ENCODE results near the gene VAPA. TPM values are rescaled to one million over a fixed set of nuclear protein-coding genes. Genes with fewer than 3 reads are reported as not detected.
A peak's percentile ranks its signal among the peaks of the same experiment; 100 is the strongest.

Gene VAPA
- polyA plus RNA-seq, 3 donors, result 106 to 393 (median 334) TPM

- Mint-ChIP-seq H3K4me1 (peaks cover 33% of the 10 kb centered on the region), H3K4me3 (no peak overlapping the region), H3K27me3 (ENCODE audit: low read depth in 3 of 3) (no peaks in the 10 kb centered on the region), H3K27ac (peak overlapping the region in 5 of 7 donors; percentile 49 to 84 (median 70)), H3K36me3 (no peaks in the 10 kb centered on the region), H3K9me3 (peaks cover 0 to 6% (median 0%) of the 10 kb centered on the region in 7 donors)
- no peak for DNase-seq
- H3K36me3 ChIP-seq (replicated peaks in 1 of 2; ENCODE audit: control insufficient read depth in 1 of 2, insufficient read depth in 2 of 2, low read length in 2 of 2), result no peaks in the 10 kb centered on the region
- H3K9ac ChIP-seq (ENCODE audit: insufficient read depth, low read length, poor library complexity, severe bottlenecking), result no peak overlapping the region
- peak overlapping the region in 1 of 2 donors; percentile 53 for H3K27ac ChIP-seq (ENCODE audit: low read depth in 1 of 2, low read length in 2 of 2)
- no peak overlapping the region for H2AFZ ChIP-seq (ENCODE audit: insufficient read depth, low read depth, low read length, poor library complexity, severe bottlenecking)
- TF ChIP-seq, protein P1, sequence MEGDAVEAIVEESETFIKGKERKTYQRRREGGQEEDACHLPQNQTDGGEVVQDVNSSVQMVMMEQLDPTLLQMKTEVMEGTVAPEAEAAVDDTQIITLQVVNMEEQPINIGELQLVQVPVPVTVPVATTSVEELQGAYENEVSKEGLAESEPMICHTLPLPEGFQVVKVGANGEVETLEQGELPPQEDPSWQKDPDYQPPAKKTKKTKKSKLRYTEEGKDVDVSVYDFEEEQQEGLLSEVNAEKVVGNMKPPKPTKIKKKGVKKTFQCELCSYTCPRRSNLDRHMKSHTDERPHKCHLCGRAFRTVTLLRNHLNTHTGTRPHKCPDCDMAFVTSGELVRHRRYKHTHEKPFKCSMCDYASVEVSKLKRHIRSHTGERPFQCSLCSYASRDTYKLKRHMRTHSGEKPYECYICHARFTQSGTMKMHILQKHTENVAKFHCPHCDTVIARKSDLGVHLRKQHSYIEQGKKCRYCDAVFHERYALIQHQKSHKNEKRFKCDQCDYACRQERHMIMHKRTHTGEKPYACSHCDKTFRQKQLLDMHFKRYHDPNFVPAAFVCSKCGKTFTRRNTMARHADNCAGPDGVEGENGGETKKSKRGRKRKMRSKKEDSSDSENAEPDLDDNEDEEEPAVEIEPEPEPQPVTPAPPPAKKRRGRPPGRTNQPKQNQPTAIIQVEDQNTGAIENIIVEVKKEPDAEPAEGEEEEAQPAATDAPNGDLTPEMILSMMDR (IDR thresholded peaks at IDR 0.05), result no peak
- peaks cover 4% of the 10 kb centered on the region for H4K20me1 ChIP-seq (ENCODE audit: insufficient read depth, low read length)
- peaks cover 0 to 4% of the 10 kb centered on the region in 2 donors for H3K9me3 ChIP-seq (replicated peaks in 1 of 2; ENCODE audit: control insufficient read depth in 1 of 2, insufficient read depth in 1 of 2, low read length in 2 of 2)
- H3K79me2 ChIP-seq (ENCODE audit: insufficient read depth, low read length), result peaks cover 11% of the 10 kb centered on the region
- no peak overlapping the region for H3K4me3 ChIP-seq (replicated peaks in 1 of 3; ENCODE audit: low read depth in 2 of 3, low read length in 3 of 3)
- H3K4me2 ChIP-seq (replicated peaks; ENCODE audit: extremely low read depth, low read length, poor library complexity, severe bottlenecking), result no peak overlapping the region
- intact Hi-C loops (cut with micrococcal nuclease), result loop anchor here (2.0 to 10.0 kb wide), 3 partner anchors 58 to 205 kb away; partner anchors contain the start of gene RAB31 (in 2 of the 2)
- peaks cover 21 to 27% of the 10 kb centered on the region in 2 donors for H3K4me1 ChIP-seq (ENCODE audit: control insufficient read depth in 1 of 2, insufficient read depth in 2 of 2, low read length in 2 of 2)
- no peaks in the 10 kb centered on the region for H3K27me3 ChIP-seq (ENCODE audit: control insufficient read depth in 2 of 2, insufficient read depth in 2 of 2, low read length in 2 of 2)
These were observed 3.7 kb upstream of the VAPA start for GRCh38 chr18:9910071-9910470.

DNA sequence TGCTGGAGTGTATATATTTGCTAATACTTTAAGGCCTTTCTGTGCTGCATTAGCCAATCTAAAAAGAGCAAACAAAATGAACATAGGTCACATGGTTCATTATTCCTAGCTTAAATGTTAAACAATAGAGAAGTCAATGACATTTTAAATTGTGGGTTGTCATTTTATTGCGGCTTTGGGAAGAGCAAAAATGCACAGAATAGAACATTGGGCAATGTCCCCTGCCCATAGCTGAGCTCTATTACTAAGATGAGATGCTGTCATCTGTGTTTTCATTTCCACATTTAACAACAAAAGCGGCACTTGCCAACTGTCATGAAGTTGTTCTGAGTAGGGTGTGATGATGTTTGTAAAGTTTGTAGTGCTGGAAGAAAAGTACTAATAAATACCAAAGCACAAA is 3.2 kb upstream of the VAPA start:
- Mint-ChIP-seq H3K36me3 (no peaks in the 10 kb centered on the region), H3K9me3 (peaks cover 0 to 6% (median 0%) of the 10 kb centered on the region in 7 donors), H3K4me1 (peaks cover 36% of the 10 kb centered on the region), H3K27ac (peak overlapping the region; percentile 51 to 84 (median 70)), H3K27me3 (ENCODE audit: low read depth in 3 of 3) (no peaks in the 10 kb centered on the region), H3K4me3 (no peak overlapping the region)
- H3K4me1 ChIP-seq (ENCODE audit: control insufficient read depth in 1 of 2, insufficient read depth in 2 of 2, low read length in 2 of 2), result peaks cover 22 to 32% of the 10 kb centered on the region in 2 donors
- peaks cover 10% of the 10 kb centered on the region for H4K20me1 ChIP-seq (ENCODE audit: insufficient read depth, low read length)
- peaks cover 17% of the 10 kb centered on the region for H3K79me2 ChIP-seq (ENCODE audit: insufficient read depth, low read length)
- H3K9ac ChIP-seq (ENCODE audit: insufficient read depth, low read length, poor library complexity, severe bottlenecking), result no peak overlapping the region
- WGBS (ENCODE audit: insufficient coverage), result no CpG with 5 or more reads among the region's 2 CpGs
- DNase-seq, result peak; percentile 67 to 79 (median 77)
- H3K4me2 ChIP-seq (replicated peaks; ENCODE audit: extremely low read depth, low read length, poor library complexity, severe bottlenecking), result no peak overlapping the region
- TF ChIP-seq, protein P1 (IDR thresholded peaks at IDR 0.05), result no peak
- intact Hi-C loops (cut with micrococcal nuclease), result loop anchor here (2.0 to 10.0 kb wide), 3 partner anchors 58 to 206 kb away; partner anchors contain the start of gene RAB31 (in 2 of the 2)
- H3K9me3 ChIP-seq (replicated peaks in 1 of 2; ENCODE audit: control insufficient read depth in 1 of 2, insufficient read depth in 1 of 2, low read length in 2 of 2), result peaks cover 0 to 4% of the 10 kb centered on the region in 2 donors
- no peaks in the 10 kb centered on the region for H3K36me3 ChIP-seq (replicated peaks in 1 of 2; ENCODE audit: control insufficient read depth in 1 of 2, insufficient read depth in 2 of 2, low read length in 2 of 2)
- H3K4me3 ChIP-seq (replicated peaks in 1 of 3; ENCODE audit: low read depth in 2 of 3, low read length in 3 of 3), result no peak overlapping the region
- H3K27me3 ChIP-seq (ENCODE audit: control insufficient read depth in 2 of 2, insufficient read depth in 2 of 2, low read length in 2 of 2), result no peaks in the 10 kb centered on the region
- peak overlapping the region in 1 of 2 donors; percentile 53 for H3K27ac ChIP-seq (ENCODE audit: low read depth in 1 of 2, low read length in 2 of 2)
- no peak overlapping the region for H2AFZ ChIP-seq (ENCODE audit: insufficient read depth, low read depth, low read length, poor library complexity, severe bottlenecking)

Data from CD14-positive monocyte (primary cell).